DMS53 treated with DMSO at 0.1 percent for 48 hours (cell line): ENCODE measurements around the gene AXIN1.

Experiments
- DNase-seq: peaks from one replicate; lab custom pipeline; 2025; ENCODE audit not compliant: unreplicated experiment; lab: John Stamatoyannopoulos, UW

AXIN1 gene

GRCh38 chr16:247027-247426, 105.5 kb downstream of the AXIN1 start:
- no peak for DNase-seq

DNA sequence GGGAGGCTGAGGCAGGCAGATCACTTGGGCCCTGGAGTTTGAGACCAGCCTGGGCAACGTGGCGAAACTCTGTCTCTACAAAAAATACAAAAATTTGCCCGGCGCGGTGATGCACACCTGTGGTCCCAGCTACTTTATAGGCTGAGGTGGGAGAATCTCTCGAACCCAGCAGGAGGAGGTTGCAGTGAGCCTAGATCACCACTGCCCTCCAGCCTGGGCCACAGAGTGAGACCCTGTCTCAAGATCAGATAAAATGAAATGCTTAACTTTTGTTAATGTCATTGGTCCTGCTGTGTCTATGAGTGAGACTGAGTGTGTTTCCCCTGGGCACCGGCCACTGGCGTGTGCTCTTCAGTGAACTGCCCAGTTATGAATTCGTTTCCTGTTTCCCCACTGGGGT, 107.4 kb downstream of the AXIN1 start:
- no peak for DNase-seq

GRCh38 chr16:243348-243747, 109.2 kb downstream of the AXIN1 start:
- no peak for DNase-seq

DNA sequence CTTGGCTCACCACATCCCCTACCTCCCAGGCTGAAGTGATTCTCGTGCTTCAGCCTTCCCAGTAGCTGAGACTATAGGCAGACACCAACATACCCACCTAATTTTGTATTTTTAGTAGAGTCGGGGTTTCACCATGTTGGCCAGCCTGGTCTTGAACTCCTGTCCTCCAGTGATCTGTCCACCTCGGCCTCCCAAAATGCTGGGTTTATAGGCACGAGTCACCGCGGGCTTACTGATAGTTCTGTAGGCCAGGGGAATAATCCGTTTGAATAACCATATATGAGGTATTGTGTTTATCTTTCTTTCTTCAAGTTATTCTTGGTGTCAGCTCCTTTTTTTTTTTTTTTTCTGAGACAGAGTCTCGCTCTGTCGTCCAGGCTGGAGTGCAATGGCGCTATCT, 110.2 kb downstream of the AXIN1 start:
- no peak for DNase-seq

- no peak for DNase-seq
Observed at GRCh38 chr16:240559-240958, 112.0 kb downstream of the AXIN1 start.

DNA sequence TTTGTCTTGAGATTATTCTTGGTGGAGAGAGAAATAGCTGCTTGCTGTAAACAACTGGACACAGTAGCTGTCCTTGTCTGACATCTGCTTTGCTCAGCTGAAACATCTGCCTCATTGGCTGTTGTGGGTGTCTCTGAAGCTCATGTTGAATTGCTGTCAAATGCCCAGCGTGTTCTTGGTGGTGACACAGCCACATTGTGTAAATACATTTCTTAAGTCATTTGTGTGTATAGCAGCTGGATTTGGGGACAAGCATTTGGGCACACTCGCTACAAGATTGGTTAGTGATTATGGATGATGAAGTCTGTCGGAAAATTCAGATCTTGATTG, 112.6 kb downstream of the AXIN1 start:
- no peak for DNase-seq
